ENCODE measurements around the gene TMEM151B.

Gene TMEM151B

DNA sequence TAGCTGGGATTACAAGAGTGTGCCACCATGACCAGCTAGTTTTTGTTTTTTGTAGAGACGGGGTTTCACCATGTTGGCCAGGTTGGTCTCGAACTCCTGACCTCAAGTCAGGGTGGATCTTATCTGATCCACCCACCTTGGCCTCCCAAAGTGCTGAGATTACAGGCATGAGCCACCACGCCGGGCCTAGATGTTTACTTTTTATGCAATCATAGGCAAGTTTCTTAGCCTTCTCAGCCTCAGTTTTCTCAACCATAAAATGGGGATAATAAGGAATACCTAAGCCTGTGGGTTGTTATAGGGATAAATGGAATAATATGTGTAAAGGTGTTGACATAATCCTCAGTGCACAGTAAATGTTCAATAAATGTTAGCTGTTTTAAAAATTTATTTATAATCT is 82.0 kb downstream of the TMEM151B start:
- in situ Hi-C loops (cut with MboI; ENCODE audit: low pct_unique_long_range_greater_than_20kb, low sequenced_read_pairs, unreplicated experiment) = no loop called here
- DNase-seq (ENCODE audit: low spot score) = no peak

DNA sequence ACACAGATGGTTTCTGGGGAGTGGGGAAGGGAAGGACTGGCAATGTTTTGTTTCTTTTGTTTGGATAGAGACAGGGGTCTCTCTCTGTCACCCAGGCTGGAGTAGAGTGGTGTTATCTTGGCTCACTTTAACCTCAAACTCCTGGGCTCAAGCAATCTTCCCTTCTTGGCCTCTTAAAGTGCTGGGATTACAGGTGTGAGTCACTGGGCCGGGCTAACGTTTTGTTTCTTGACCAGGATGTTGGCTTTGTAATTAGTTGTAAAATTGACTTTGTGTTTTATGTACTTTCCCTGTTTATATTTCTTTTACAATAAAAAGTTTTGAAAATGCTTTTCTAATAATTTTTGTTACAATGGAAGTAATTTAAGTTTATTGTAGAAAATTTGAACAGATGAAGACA is 83.1 kb downstream of the TMEM151B start:
- no peak for DNase-seq (ENCODE audit: low spot score)
- in situ Hi-C loops (cut with MboI; ENCODE audit: low pct_unique_long_range_greater_than_20kb, low sequenced_read_pairs, unreplicated experiment) = no loop called here
- TF ChIP-seq, protein P1, sequence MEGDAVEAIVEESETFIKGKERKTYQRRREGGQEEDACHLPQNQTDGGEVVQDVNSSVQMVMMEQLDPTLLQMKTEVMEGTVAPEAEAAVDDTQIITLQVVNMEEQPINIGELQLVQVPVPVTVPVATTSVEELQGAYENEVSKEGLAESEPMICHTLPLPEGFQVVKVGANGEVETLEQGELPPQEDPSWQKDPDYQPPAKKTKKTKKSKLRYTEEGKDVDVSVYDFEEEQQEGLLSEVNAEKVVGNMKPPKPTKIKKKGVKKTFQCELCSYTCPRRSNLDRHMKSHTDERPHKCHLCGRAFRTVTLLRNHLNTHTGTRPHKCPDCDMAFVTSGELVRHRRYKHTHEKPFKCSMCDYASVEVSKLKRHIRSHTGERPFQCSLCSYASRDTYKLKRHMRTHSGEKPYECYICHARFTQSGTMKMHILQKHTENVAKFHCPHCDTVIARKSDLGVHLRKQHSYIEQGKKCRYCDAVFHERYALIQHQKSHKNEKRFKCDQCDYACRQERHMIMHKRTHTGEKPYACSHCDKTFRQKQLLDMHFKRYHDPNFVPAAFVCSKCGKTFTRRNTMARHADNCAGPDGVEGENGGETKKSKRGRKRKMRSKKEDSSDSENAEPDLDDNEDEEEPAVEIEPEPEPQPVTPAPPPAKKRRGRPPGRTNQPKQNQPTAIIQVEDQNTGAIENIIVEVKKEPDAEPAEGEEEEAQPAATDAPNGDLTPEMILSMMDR (IDR thresholded peaks at IDR 0.05; ENCODE audit: extremely low read depth, insufficient read depth, missing control alignments) = no peak

More for the DNA sequence above, 82.0 kb downstream of the TMEM151B start:
- TF ChIP-seq, protein P1 (IDR thresholded peaks at IDR 0.05; ENCODE audit: extremely low read depth, insufficient read depth, missing control alignments) = no peak

DNA sequence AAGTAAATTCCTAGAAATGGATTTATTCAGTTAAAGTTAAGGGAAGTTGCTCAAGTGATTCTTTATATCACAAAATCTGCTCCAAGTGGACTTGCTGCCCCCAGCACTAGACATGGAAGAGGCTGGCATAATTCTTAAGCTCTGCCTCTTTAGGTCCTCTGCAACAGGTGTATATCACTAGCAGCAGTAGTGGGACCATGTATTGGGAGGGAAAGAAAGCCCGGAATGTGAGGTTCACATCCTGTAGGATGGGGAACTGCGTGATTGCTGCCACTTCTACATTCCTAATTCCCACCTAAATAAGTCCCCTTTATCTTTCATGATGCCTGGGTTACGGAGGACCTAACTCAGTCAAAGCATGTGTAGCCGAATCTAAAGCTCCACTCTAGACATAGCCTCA is 85.4 kb downstream of the TMEM151B start:
- TF ChIP-seq, protein P1 (IDR thresholded peaks at IDR 0.05; ENCODE audit: extremely low read depth, insufficient read depth, missing control alignments) = no peak
- in situ Hi-C loops (cut with MboI; ENCODE audit: low pct_unique_long_range_greater_than_20kb, low sequenced_read_pairs, unreplicated experiment) = no loop called here
- DNase-seq (ENCODE audit: low spot score) = no peak

DNA sequence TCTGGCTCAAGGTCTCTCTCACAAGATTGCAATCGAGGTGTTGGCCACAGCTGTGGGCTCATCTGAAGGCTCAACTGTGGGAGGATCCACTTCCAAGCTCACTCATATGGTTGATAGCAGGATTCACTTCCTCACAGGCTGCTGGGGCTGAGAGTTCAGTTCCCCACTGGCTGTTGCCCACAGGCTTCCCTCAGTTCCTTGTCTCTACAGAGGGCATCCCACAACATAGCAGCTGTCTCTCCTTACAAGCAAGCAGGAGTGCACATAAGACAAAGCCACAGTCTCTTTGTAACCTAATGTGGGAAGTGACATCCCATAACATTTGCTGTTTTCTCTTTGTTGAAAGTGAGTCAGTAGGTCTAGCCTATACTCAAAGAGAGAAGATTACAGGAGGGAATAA is 86.2 kb downstream of the TMEM151B start:
- in situ Hi-C loops (cut with MboI; ENCODE audit: low pct_unique_long_range_greater_than_20kb, low sequenced_read_pairs, unreplicated experiment) = no loop called here
- no peak for DNase-seq (ENCODE audit: low spot score)
- TF ChIP-seq, protein P1 (IDR thresholded peaks at IDR 0.05; ENCODE audit: extremely low read depth, insufficient read depth, missing control alignments) = no peak

Measured in GM13977 (cell line).